Activated CD8-positive, alpha-beta memory T cell treated with anti-CD3 and anti-CD28 coated beads, Interleukin-2, amount 50 U/mL, for 1 hour (primary cell): Measurements from ENCODE around the gene ERVW-1.
"Not testable (repeated sequence)": the region's sequence is repeated elsewhere in the genome, so short reads cannot be mapped to it uniquely, and the experiment has no call there.

Experiments
- DNase-seq: peaks from one replicate; pipeline ENCODE4 v3.0.0-alpha.2; 2020; ENCODE audit errors: extremely low read depth

ERVW-1 gene

GRCh38 chr7:92468589-92468988 is 9.2 kb downstream of the ERVW-1 start:
- not testable (repeated sequence) for DNase-seq

- no peak for DNase-seq
These were observed 11.1 kb downstream of the ERVW-1 start for GRCh38 chr7:92466682-92467081.

DNA sequence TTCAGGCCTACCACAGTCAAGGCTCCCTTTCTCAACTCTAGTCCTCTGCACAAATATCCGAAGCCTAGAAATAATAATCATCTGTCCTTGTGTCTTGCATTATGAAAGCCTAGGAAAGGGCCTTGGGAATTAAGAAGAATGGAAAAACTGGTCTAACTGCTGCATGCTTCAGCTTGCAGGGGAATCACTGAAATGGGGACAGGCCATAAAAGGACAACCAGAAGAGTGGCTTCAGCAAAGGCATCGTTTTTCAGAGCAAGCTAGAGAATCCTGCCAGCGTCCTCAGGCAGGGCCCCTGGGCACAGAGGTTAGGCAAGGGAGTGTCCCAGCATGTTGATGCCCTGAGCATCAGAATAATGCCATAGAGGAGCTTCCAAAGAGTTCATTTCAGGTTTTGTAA is 13.2 kb downstream of the ERVW-1 start:
- no peak for DNase-seq

GRCh38 chr7:92462560-92462959 is 15.2 kb downstream of the ERVW-1 start:
- DNase-seq = no peak

GRCh38 chr7:92461027-92462003 is 16.4 kb downstream of the ERVW-1 start:
- no peak for DNase-seq

- DNase-seq = no peak
These were observed 17.2 kb downstream of the ERVW-1 start for GRCh38 chr7:92460510-92460909.

- no peak for DNase-seq
These were observed 17.6 kb downstream of the ERVW-1 start for GRCh38 chr7:92460109-92460508.

- no peak for DNase-seq
These were observed 21.5 kb downstream of the ERVW-1 start for GRCh38 chr7:92456236-92456635.

DNA sequence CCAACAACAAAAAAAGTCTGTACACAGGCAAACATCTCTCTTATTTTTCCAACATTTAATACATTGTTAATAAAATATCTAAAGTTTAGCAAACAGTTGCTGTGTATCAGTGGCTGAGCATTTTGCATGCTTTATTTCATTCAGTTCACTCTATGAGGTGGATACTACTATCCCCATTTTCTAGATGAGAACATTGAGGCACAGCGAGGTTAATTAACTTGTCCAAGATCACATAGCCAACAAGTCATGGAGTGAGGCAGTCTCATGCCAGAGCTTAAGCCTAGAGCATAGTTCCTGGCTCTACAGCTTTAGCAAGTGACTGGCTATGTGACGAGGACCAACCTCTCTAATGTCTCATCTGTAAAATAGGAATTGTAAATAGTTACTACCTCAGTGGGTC is 26.1 kb downstream of the ERVW-1 start:
- DNase-seq = no peak

DNA sequence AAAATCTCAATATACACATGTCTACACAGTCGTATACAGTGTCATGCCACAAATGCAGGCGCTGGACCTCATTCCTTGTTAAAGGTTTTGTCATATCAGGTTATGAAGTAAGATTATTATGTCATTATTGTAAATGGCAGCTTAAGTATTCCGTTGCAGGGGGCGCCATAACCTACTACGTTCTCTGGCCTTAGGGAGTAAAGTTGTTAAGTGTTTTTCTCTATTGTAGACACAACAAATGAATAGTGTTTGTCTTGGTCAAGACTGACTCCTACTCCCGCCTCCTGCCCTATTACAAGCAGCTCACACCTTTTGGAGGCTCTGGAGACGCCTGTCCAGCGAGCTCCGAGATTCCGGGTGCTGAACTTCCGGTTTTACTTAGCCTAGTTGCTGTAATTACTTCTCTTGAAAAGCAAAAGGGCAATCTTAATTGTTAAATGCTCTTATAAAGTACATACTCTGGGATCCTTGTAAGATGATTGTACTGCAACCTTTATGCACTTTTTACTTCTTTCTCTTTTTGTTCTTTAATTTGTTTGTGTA is 29.5 kb downstream of the ERVW-1 start:
- peak; percentile 35 for DNase-seq

GRCh38 chr7:92447345-92448204 is 30.2 kb downstream of the ERVW-1 start, which contains the start of gene GATAD1:
Gene GATAD1 (plus strand): TSS chr7:92447482. CDS start chr7:92447730, 248 bp downstream.
- no peak for DNase-seq

GRCh38 chr7:92446869-92447344 is 30.8 kb downstream of the ERVW-1 start:
- DNase-seq = peak; percentile 54

GRCh38 chr7:92442720-92443119 is 35.0 kb downstream of the ERVW-1 start:
- not testable (repeated sequence) for DNase-seq

GRCh38 chr7:92437956-92438491 is 39.7 kb downstream of the ERVW-1 start:
- DNase-seq = no peak

DNA sequence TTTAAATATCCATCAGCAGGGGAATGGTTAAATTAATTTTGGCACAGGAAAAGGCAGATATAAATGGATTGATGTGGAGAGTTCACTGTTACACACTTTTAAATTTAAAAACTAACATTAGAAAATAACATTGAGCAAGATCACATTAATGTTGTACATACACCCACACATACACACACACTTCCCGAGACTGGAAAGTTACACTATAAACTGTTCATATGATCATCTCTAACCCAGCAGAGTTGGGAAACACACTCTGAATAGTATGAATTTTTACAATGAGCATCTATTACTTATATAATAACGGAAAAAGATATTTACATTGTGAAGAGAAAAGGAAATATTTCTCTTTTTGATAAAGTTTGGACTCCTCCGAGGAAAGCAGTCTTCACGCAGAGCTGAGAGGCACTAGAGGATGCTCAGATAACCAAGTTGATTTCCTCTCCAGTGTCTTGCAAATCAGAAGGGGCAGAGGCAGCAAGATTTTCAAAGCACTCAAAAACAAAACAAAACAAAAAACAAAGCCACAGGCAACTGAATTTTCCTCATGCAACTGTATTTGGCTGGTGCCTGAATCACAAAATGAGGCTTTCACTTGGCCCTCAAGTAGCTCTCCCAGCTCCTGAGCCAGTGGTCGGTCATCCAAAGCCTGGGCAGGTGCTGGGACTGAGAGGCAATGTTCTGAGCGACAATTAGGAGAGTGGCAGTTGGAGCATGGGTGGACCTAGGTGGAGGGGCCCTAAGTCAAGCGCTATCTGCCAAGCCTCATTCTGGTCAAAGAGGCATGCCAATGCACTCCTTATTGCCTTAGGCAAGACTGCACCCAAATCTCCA is 40.9 kb downstream of the ERVW-1 start:
- no peak for DNase-seq

- no peak for DNase-seq
These were observed 42.2 kb downstream of the ERVW-1 start for GRCh38 chr7:92435542-92435941.

DNA sequence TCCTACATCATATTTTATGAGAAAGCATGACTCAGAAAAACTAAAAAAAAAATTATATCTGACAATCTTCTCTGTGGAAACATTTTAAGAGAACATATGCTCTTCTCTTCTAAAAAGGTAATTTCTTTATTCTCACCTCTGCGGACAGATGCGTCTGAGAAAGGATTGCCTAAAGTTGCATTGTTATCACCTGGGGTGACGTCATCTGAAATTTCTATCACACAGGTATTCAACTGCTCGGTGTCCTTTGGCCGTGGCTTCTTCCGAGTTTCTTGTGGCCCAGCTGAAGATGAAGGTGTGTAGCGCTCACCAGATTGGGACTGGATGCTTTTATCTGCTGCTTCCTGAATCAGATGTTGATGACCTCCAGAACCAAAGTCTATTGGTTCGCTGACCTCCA is 44.7 kb downstream of the ERVW-1 start:
- no peak for DNase-seq

DNA sequence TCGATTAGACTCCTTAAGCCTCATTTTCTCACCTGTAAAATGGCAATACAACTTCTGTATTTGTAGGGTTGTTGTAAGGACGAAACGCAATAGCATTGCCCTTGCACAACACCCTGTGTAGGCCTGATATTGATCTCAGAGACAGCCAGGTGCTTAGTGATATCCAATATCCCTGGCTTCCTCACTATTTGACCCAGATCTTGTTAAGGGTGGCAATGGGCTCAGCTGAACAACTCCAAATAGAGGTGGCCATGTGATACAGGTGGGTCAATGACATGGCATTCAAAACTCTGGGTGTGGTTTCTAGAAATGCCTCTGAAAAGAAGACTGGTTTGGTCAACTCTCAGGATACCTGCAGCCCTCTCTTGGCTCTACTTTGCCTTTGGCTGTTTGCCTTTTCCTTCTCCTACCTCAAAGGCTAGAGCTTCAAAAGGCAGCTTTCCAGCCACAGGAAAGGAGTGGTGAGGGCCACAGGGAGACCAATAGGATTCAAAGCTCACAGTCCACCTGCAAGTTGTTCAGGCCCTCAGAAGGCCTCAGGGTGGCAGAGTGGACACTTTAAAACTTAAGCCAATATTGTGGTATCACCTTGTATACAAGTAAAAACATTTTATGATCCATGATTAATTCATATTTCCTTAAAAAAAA is 45.3 kb downstream of the ERVW-1 start:
- no peak for DNase-seq

- no peak for DNase-seq
These were observed 50.6 kb downstream of the ERVW-1 start for GRCh38 chr7:92427193-92427592.

DNA sequence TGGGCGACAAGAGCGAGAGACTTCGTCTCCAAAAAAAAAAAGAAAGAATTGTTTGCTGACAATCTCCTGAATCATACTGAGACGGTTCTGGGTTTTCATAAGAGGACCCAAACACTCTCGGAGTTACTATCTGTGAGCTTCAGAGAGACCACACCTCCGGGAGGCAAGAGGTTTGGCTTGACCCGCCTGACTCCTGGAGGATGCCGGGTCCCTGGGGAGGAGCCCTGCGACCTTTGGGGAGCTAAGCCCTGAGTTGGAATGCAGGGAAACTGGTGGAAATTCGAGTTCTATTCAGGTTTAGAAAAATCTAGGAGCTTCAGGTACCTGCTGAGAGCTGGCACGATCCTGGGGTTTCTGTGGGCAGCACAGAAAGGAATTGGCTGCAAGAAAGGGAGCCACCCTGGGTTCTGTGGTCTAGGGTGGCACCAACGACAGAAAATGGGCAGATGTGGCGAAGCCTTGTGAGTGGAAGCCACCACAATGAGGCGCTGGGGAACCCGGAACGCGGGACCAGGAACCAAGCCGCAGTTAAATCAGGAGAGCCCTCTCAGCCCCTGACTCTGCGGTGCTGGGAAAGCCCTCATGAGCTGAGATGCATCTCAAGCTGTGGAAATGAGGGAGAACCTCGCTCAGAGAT is 52.3 kb downstream of the ERVW-1 start:
- no peak for DNase-seq
